Lower leg skin (tissue), 3 donors: ENCODE measurements around the gene ARHGAP8.

Source experiments
- CTCF ChIP-seq, 3 donors: fragments of 450-650 bp; IDR thresholded peaks; one replicate each; pipeline ENCODE4 v1.5.1; 2016; ENCODE audit warnings: antibody characterized with exemption in 3 of 3, mild to moderate bottlenecking in 3 of 3, moderate library complexity in 2 of 3
- POLR2A ChIP-seq, 2 donors: fragments of 450-650 bp; IDR thresholded peaks; one replicate each; pipeline ENCODE4 v1.6.1; 2016 to 2017; ENCODE audit warnings: antibody characterized with exemption in 2 of 2, mild to moderate bottlenecking in 1 of 2, moderate library complexity in 1 of 2

- TF ChIP-seq POLR2A (IDR thresholded peaks at IDR 0.05) (no peak), CTCF (IDR thresholded peaks at IDR 0.05) (no peak)
Observed at GRCh38 chr22:44894782-44895181, 142.4 kb downstream of the ARHGAP8 start.
